ENCODE data around the gene CAPN10.

Gene CAPN10

GRCh38 chr2:240635998-240636547 is 49.5 kb downstream of the CAPN10 start:
- Histone ChIP-seq H3K4me3 (ENCODE audit: low read depth, low read length) (no peak overlapping the region), H3K9me3 (ENCODE audit: severe bottlenecking) (peaks cover 19% of the 10 kb centered on the region), H3K27ac (no peak overlapping the region), H3K36me3 (no peaks in the 10 kb centered on the region), H3K27me3 (ENCODE audit: insufficient read depth, low read depth, severe bottlenecking) (peaks cover 26% of the 10 kb centered on the region)
- TF ChIP-seq CTCF (IDR thresholded peaks at IDR 0.05; ENCODE audit: low read depth, low read length) = no peak
- DNase-seq = no peak

DNA sequence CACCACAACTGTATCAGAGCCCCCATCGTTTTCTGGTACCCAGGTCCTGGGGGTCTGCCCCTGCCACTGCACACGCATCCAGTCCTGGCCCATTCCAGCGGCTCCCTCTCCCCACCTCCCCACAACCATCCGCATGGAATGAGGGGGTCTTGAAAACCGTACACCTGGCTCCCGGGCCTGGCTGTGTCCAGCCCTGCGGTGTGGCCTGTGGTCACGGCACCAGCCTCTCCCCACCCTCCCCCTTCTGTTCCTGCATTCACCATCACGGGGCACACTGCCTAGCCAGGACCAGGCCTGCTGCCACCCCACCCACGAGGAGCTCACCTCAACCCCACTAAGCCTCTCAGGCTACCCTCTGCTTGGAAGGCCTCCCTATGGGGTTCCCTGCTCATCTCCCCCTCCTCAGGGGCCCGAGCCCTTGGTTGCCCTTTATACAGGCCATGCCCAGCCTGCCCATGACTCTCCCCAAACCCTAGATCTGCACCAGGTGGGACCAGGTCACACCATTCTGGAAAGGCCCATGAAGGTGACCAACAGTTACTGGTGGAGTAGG is 50.1 kb downstream of the CAPN10 start:
- H3K27ac ChIP-seq = no peak overlapping the region
- no peak for DNase-seq
- no peak for TF ChIP-seq CTCF (IDR thresholded peaks at IDR 0.05; ENCODE audit: low read depth, low read length)

DNA sequence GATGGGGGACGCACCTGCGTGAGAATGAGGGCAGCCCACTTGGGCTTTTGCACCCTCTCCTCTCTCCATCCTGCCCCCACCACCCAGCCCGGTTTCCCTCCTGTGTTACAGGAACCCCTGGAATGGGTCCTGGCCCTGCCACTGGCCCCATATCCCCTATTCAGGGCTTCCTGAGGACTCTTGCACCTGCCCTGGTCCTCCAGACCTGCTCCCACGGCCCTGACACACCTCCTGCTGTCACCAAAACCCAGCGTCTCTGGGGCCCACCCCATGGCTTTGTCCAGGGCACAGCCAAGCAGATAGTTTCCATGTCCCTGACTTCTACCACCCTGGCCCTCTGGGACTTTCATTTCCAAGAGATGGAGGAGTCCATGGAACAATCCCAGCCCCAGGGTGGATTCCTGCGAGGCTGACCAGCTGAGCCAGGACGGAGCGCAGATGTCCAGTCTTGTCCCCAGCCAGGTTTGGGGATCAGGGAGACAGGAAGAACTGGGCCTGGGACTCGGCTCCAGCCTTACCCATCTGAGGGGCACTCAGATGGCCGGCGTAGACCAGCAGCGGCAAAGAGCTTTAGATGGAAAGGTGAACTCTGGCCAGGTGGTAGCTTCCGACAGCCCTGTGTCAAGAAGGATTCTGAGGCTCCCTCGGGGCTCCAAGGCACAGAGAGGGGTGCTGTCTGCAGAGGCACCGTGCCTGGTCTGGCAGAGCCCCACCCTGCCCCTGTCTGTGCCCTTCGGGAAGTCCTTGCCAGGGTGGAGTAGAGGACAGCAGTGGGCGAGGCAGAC is 50.8 kb downstream of the CAPN10 start:
- TF ChIP-seq CTCF (IDR thresholded peaks at IDR 0.05; ENCODE audit: low read depth, low read length) = no peak
- Histone ChIP-seq H3K27me3 (ENCODE audit: insufficient read depth, low read depth, severe bottlenecking) (peaks cover 26% of the 10 kb centered on the region), H3K9me3 (ENCODE audit: severe bottlenecking) (peaks cover 19% of the 10 kb centered on the region), H3K36me3 (no peaks in the 10 kb centered on the region), H3K4me3 (ENCODE audit: low read depth, low read length) (no peak overlapping the region), H3K27ac (no peak overlapping the region)
- DNase-seq = no peak

More for the DNA sequence above, 50.1 kb downstream of the CAPN10 start:
- Histone ChIP-seq H3K27me3 (ENCODE audit: insufficient read depth, low read depth, severe bottlenecking) (peaks cover 26% of the 10 kb centered on the region), H3K9me3 (ENCODE audit: severe bottlenecking) (peaks cover 19% of the 10 kb centered on the region), H3K4me3 (ENCODE audit: low read depth, low read length) (no peak overlapping the region), H3K36me3 (no peaks in the 10 kb centered on the region)

GRCh38 chr2:240637901-240638345 is 51.4 kb downstream of the CAPN10 start:
- Histone ChIP-seq H3K9me3 (ENCODE audit: severe bottlenecking) (peaks cover 16% of the 10 kb centered on the region), H3K27ac (no peak overlapping the region), H3K27me3 (ENCODE audit: insufficient read depth, low read depth, severe bottlenecking) (peaks cover 26% of the 10 kb centered on the region), H3K4me3 (ENCODE audit: low read depth, low read length) (no peak overlapping the region), H3K36me3 (no peaks in the 10 kb centered on the region)
- no peak for DNase-seq
- TF ChIP-seq CTCF (IDR thresholded peaks at IDR 0.05; ENCODE audit: low read depth, low read length) = no peak

DNA sequence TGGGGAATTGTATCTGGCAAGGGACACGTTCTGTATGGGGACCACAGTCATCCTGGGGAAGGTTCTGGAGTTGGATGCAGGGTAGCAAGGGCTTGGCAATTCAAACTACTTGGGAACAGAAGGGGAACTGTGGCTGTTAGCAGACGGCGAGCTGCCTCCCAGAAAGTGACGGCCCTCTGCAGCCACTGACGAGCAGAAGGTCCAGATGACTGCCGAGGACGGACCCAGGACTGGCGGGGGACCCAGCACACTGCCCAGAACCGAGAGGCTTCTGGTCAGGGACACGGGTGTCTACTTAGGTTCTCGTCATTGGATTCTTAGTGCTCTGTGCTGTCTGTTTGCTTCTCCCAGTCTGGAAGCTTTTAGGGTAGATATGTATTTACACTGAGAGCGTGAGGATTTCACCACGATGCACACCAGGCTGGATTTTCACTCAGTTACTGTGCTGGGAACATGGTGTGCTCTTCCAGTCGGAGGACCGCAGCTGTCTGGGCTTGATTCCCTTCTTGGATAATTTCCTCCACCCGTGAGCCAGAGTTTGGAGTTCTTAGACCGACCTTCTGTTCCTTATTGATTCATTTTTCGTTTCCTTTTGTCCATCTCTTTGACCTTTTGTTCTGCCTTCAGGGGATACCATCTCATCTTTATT is 52.1 kb downstream of the CAPN10 start:
- peaks cover 26% of the 10 kb centered on the region for H3K27me3 ChIP-seq (ENCODE audit: insufficient read depth, low read depth, severe bottlenecking)
- no peak for TF ChIP-seq CTCF (IDR thresholded peaks at IDR 0.05; ENCODE audit: low read depth, low read length)
- no peaks in the 10 kb centered on the region for H3K36me3 ChIP-seq
- H3K9me3 ChIP-seq (ENCODE audit: severe bottlenecking) = peaks cover 11% of the 10 kb centered on the region
- H3K27ac ChIP-seq = no peak overlapping the region
- DNase-seq = peak; percentile 2
- no peak overlapping the region for H3K4me3 ChIP-seq (ENCODE audit: low read depth, low read length)
